GM12801 (cell line): ENCODE data around the gene SERPINB4.

Source experiments
- CTCF ChIP-seq: IDR thresholded peaks from one replicate; pipeline ENCODE4 v1.5.1; 2011; ENCODE audit warnings: control low read depth; ENCODE audit not compliant: insufficient read length; ENCODE audit errors: extremely low read depth

Gene SERPINB4

GRCh38 chr18:63637703-63638102 lies 6.4 kb downstream of the SERPINB4 start:
- TF ChIP-seq CTCF = no peak

DNA sequence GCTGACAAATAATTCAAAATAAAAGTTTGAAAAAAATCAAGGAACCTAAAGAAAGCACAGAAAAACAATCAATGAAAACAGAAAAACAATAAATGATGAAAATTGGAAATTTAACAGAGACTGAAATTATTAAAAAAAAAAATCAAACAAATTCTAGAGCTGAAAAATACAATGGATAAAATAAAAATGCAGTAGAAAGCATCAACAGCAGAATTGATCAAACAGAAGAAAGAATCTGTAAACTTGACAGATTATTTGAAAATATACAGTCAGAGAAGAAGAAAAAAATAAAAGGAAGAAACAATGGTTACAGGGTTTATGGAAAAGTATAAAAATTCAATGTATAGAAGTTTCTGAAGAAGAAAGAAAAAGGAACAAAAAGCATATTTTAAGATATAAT lies 16.2 kb downstream of the SERPINB4 start:
- TF ChIP-seq CTCF = no peak

DNA sequence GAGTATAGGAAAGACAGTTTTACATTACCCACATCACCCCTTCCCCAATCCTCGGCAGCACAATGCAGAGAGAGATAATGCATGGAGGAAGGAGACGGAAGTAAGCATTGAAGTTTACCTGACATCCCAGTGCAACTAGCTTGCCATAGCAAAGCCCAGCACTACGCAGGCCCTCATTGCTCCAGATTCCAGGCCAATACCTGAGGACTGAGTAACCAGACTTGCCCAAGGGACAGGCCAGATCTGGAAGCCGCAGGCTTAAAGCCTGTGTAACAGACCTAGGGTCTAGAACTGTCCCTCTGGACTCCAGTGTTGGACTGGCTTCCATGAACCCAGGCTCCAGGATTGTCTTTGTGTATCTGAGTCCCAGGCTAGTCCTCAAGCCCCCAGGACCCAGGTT lies 17.6 kb downstream of the SERPINB4 start:
- TF ChIP-seq CTCF = no peak

- TF ChIP-seq CTCF = no peak
Observed at GRCh38 chr18:63624863-63625262, 19.2 kb downstream of the SERPINB4 start.

DNA sequence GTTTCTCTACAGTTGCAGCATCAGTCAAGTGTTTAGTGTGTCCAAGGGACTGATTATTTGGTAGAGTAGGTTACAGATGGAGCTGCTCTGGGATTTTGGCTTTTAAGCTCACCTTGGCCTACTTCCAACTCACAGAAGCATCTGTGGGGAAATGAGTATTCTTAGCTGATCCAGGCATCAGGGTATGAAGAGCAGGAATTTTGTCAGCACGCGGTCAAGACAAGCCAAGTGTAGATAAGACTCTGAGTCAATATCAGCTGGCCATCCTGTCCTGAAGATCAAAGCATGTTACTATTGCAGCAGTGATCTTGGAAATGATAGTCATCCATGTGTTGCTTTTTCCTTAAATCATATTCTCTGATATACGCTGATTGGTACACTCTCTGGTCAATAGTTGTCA lies 24.4 kb downstream of the SERPINB4 start:
- no peak for TF ChIP-seq CTCF

DNA sequence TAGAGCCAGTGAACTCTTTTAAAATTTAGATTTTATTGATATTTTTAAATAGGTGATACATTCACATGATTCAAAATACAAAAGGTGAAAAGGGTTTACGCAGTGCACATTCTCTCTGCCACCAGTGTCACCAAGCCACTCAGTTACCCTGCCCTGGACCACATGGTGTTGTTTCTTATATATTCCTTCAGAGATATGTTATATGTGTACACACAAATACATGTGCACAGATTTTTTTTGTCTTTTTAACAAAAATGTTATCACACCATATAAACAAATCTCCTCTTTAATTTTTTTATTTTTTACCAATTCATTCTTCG lies 26.2 kb downstream of the SERPINB4 start:
- no peak for TF ChIP-seq CTCF

- no peak for TF ChIP-seq CTCF
Observed at GRCh38 chr18:63617049-63617914, 26.8 kb downstream of the SERPINB4 start.
